Erythroblast (primary cell): ENCODE measurements around the gene C10orf143.

ENCODE experiments used
- GATA1 ChIP-seq: IDR thresholded peaks from 2 replicates; pipeline ENCODE4 v1.6.1; 2011; ENCODE audit warnings: low read depth, mild to moderate bottlenecking, control low read depth, low read length, moderate library complexity
- POLR2A ChIP-seq: IDR thresholded peaks from 2 replicates; pipeline ENCODE4 v1.6.1; 2011; ENCODE audit warnings: mild to moderate bottlenecking, low read length

- TF ChIP-seq POLR2A = no peak
- TF ChIP-seq GATA1 = no peak
Observed at GRCh38 chr10:130038611-130039109, 72.0 kb downstream of the C10orf143 start.
